Glutamatergic neuron (in vitro differentiated cells): ENCODE measurements around the gene FNDC3B. TPM values are rescaled to one million over a fixed set of nuclear protein-coding genes. Genes with fewer than 3 reads are reported as not detected.

Source experiments
- DNase-seq: peaks from one replicate; pipeline ENCODE4 v3.0.0; 2022
- H3K27ac Mint-ChIP-seq: one replicate; pipeline ENCODE4 v1.8.0; 2020; ENCODE audit warnings: mild to moderate bottlenecking, mixed read lengths, inconsistent platforms; ENCODE audit not compliant: unreplicated experiment
- H3K27me3 Mint-ChIP-seq: one replicate; pipeline ENCODE4 v1.8.0; 2020; ENCODE audit warnings: mild to moderate bottlenecking, moderate library complexity, mixed read lengths, inconsistent platforms; ENCODE audit not compliant: unreplicated experiment
- H3K36me3 Mint-ChIP-seq: one replicate; pipeline ENCODE4 v1.8.0; 2020; ENCODE audit warnings: mild to moderate bottlenecking, mixed read lengths, inconsistent platforms; ENCODE audit not compliant: unreplicated experiment
- H3K4me1 Mint-ChIP-seq: one replicate; pipeline ENCODE4 v1.8.0; 2020; ENCODE audit warnings: mild to moderate bottlenecking, low read depth, mixed read lengths, inconsistent platforms; ENCODE audit not compliant: unreplicated experiment
- H3K4me3 Mint-ChIP-seq: one replicate; pipeline ENCODE4 v1.8.0; 2020; ENCODE audit warnings: mild to moderate bottlenecking, mixed read lengths, inconsistent platforms; ENCODE audit not compliant: unreplicated experiment
- H3K9me3 Mint-ChIP-seq: one replicate; pipeline ENCODE4 v1.8.0; 2020; ENCODE audit warnings: mild to moderate bottlenecking, moderate library complexity, mixed read lengths, inconsistent platforms; ENCODE audit not compliant: unreplicated experiment
- total RNA-seq: library from RNA; stranded (reverse); fragmentation: NEBNext Ultra II Directional; extraction: Animal tissue kit (Norgen Biotek cat#: 25700); gene quantifications from one replicate; pipeline ENCODE4 v1.2.1, GENCODE V29; 2021; ENCODE audit not compliant: unreplicated experiment
- TF ChIP-seq, protein P1 (sequence below): fragments of 200-600 bp; sonication (generic); IDR thresholded peaks from one replicate; pipeline ENCODE4 v1.5.0; 2021; ENCODE audit not compliant: partially characterized antibody, unreplicated experiment

Gene FNDC3B
- total RNA-seq, 1 donor from 2014 or later = 11.7 TPM

GRCh38 chr3:172390792-172391191, 351.4 kb downstream of the FNDC3B start:
- no peak for DNase-seq
- Mint-ChIP-seq H3K36me3 (no peaks in the 10 kb centered on the region), H3K9me3 (no peaks in the 10 kb centered on the region), H3K4me3 (no peak overlapping the region), H3K4me1 (no peaks in the 10 kb centered on the region), H3K27me3 (peaks cover 2% of the 10 kb centered on the region), H3K27ac (no peak overlapping the region)
- TF ChIP-seq, protein P1, sequence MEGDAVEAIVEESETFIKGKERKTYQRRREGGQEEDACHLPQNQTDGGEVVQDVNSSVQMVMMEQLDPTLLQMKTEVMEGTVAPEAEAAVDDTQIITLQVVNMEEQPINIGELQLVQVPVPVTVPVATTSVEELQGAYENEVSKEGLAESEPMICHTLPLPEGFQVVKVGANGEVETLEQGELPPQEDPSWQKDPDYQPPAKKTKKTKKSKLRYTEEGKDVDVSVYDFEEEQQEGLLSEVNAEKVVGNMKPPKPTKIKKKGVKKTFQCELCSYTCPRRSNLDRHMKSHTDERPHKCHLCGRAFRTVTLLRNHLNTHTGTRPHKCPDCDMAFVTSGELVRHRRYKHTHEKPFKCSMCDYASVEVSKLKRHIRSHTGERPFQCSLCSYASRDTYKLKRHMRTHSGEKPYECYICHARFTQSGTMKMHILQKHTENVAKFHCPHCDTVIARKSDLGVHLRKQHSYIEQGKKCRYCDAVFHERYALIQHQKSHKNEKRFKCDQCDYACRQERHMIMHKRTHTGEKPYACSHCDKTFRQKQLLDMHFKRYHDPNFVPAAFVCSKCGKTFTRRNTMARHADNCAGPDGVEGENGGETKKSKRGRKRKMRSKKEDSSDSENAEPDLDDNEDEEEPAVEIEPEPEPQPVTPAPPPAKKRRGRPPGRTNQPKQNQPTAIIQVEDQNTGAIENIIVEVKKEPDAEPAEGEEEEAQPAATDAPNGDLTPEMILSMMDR = no peak

DNA sequence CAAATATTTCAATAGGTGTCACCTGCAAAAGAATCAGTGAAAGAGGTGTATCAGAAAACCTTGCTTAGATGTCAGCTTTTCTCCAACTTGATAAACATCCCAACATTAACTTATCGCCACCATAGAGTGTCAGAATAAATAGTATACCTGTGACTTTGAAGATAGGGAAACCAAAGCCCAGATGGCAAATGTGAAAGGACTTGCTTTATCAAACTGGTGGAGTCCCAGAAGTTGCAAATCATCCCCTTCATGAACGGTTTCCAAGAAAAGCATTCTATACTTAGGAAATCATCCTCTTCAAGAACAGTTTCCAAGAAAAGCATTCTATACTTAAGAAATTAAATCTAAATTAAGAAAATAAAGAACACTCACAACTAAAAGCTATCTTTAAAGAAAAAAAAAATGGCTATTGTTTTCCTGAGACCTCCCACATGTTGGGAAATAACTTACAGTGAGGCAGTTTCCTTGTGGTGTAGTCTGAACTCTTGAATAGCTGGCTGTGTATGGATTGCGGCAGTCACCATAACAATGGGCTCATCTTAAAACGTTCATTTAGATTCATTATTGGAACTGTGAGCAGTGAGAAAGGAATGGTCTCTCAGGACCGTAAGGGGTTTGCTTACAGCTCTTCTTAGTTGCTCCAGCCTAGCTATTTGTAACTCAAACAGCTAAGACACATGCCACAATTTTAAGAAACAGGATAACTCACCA, 352.4 kb downstream of the FNDC3B start:
- H3K36me3 Mint-ChIP-seq = no peaks in the 10 kb centered on the region
- DNase-seq = no peak
- H3K27ac Mint-ChIP-seq = no peak overlapping the region

DNA sequence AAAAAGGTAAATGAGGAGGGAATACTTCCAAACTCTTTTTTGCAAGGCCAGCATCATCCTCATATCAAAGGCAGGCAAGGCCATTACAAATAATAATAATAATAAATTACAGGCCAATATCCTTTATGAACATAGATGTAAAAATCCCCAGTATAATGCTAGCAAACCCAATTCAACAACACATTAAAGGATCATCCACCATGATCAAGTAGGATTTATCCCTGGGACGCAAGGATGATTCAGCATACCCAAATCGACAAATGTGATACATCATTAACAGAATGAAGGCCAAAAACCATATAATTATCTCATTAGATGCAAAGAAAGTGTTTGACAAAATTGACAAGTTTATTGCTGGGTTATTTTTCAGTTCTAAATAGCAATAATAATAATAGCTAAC, 355.3 kb downstream of the FNDC3B start:
- no peak overlapping the region for H3K27ac Mint-ChIP-seq
- no peaks in the 10 kb centered on the region for H3K36me3 Mint-ChIP-seq
- TF ChIP-seq, protein P1 = no peak
- no peak for DNase-seq
- H3K9me3 Mint-ChIP-seq = no peaks in the 10 kb centered on the region
- no peaks in the 10 kb centered on the region for H3K27me3 Mint-ChIP-seq
- H3K4me3 Mint-ChIP-seq = no peak overlapping the region
- H3K4me1 Mint-ChIP-seq = no peaks in the 10 kb centered on the region

More for the DNA sequence above, 352.4 kb downstream of the FNDC3B start:
- no peak overlapping the region for H3K4me3 Mint-ChIP-seq
- H3K9me3 Mint-ChIP-seq = no peaks in the 10 kb centered on the region
- no peaks in the 10 kb centered on the region for H3K4me1 Mint-ChIP-seq
- peaks cover 2% of the 10 kb centered on the region for H3K27me3 Mint-ChIP-seq
- TF ChIP-seq, protein P1 = no peak

- DNase-seq = no peak
- Mint-ChIP-seq H3K27me3 (no peaks in the 10 kb centered on the region), H3K4me3 (no peak overlapping the region), H3K9me3 (peaks cover 2% of the 10 kb centered on the region), H3K27ac (no peak overlapping the region), H3K36me3 (no peaks in the 10 kb centered on the region), H3K4me1 (no peaks in the 10 kb centered on the region)
- TF ChIP-seq, protein P1 = no peak
These were observed 357.0 kb downstream of the FNDC3B start for GRCh38 chr3:172396400-172396799.

- H3K36me3 Mint-ChIP-seq = no peaks in the 10 kb centered on the region
- H3K4me1 Mint-ChIP-seq = no peaks in the 10 kb centered on the region
- no peak overlapping the region for H3K27ac Mint-ChIP-seq
These were observed 358.5 kb downstream of the FNDC3B start for GRCh38 chr3:172397716-172398405.

More at GRCh38 chr3:172397716-172398405, 358.5 kb downstream of the FNDC3B start:
- TF ChIP-seq, protein P1 = no peak
- Mint-ChIP-seq H3K9me3 (peaks cover 2% of the 10 kb centered on the region), H3K27me3 (no peaks in the 10 kb centered on the region), H3K4me3 (no peak overlapping the region)
- no peak for DNase-seq
